Mammary epithelial cell (primary cell): ENCODE data around the gene SGMS2.

ENCODE experiments used
- CTCF ChIP-seq, 2 donors: IDR thresholded peaks in 1 of 2; conservative IDR thresholded peaks in 1 of 2; 2 replicates each; pipeline ENCODE4 v1.5.1; 2011 to 2012; ENCODE audit warnings: inconsistent platforms in 2 of 2, low read length in 2 of 2, mild to moderate bottlenecking in 2 of 2, control low read depth in 1 of 2, low read depth in 1 of 2; ENCODE audit not compliant: insufficient read depth in 1 of 2; ENCODE audit errors: extremely low read depth in 1 of 2
- EZH2 ChIP-seq: IDR thresholded peaks from 2 replicates; pipeline ENCODE4 v1.6.1; 2012; ENCODE audit warnings: low read length, inconsistent platforms, borderline replicate concordance

GRCh38 chr4:107915220-107915619, 90.5 kb downstream of the SGMS2 start:
- TF ChIP-seq CTCF (conservative IDR thresholded peaks at IDR 0.05 in 1 of 2, IDR thresholded peaks at IDR 0.05 in 1 of 2; ENCODE audit: extremely low read depth in 1 of 2, insufficient read depth in 1 of 2, low read depth in 1 of 2, low read length in 2 of 2) (no peak), EZH2 (no peak)
